HG02678 (cell line): Measurements from ENCODE around the gene PAN3.

ENCODE experiments used
- ATAC-seq: cut with Tn5 transposase; IDR thresholded peaks from one replicate; pipeline ENCODE4 v1.9.1; 2021; ENCODE audit warnings: mild to moderate bottlenecking, moderate library complexity; ENCODE audit not compliant: unreplicated experiment

PAN3 gene

GRCh38 chr13:28333204-28333881 is 195.0 kb downstream of the PAN3 start:
- ATAC-seq, result no peak

- no peak for ATAC-seq
Observed at GRCh38 chr13:28336193-28336657, 197.9 kb downstream of the PAN3 start.

GRCh38 chr13:28337166-28338005 is 199.0 kb downstream of the PAN3 start:
- no peak for ATAC-seq

- ATAC-seq, result no peak
Observed at GRCh38 chr13:28338006-28338574, 199.7 kb downstream of the PAN3 start.

GRCh38 chr13:28338742-28339141 is 200.4 kb downstream of the PAN3 start:
- ATAC-seq, result no peak

GRCh38 chr13:28339419-28339818 is 201.1 kb downstream of the PAN3 start:
- ATAC-seq, result no peak

- no peak for ATAC-seq
Observed at GRCh38 chr13:28340272-28340793, 202.0 kb downstream of the PAN3 start.

GRCh38 chr13:28342251-28342650 is 203.9 kb downstream of the PAN3 start:
- ATAC-seq, result no peak

- no peak for ATAC-seq
Observed at GRCh38 chr13:28344163-28344562, 205.8 kb downstream of the PAN3 start.
